K562 (cell line): ENCODE results near the gene STK11. TPM values are rescaled to one million over a fixed set of nuclear protein-coding genes. Genes with fewer than 3 reads are reported as not detected.
A peak's percentile ranks its signal among the peaks of the same experiment; 100 is the strongest.

Experiments used
- CBX1 ChIP-seq: sonication (generic); IDR thresholded peaks from 2 replicates; pipeline ENCODE4 v1.6.1; 2016; ENCODE audit warnings: antibody characterized with exemption, low read depth, mild to moderate bottlenecking
- CGGBP1 ChIP-seq: fragments of 250-450 bp; sonication (Bioruptor Pico); IDR thresholded peaks from 2 replicates; pipeline ENCODE4 v1.9.0; 2021; ENCODE audit warnings: mild to moderate bottlenecking
- CXXC5 ChIP-seq: fragments of 250-450 bp; sonication (Bioruptor Pico); IDR thresholded peaks from 2 replicates; pipeline ENCODE4 v1.8.0; 2022; ENCODE audit warnings: inconsistent platforms, mild to moderate bottlenecking, moderate library complexity
- FIP1L1 ChIP-seq: fragments of 200-400 bp; formaldehyde crosslinking; IDR thresholded peaks from 2 replicates; pipeline ENCODE4 v1.6.1; 2018; ENCODE audit warnings: mild to moderate bottlenecking, low read depth, low read length; ENCODE audit not compliant: poor library complexity, severe bottlenecking
- HDAC6 ChIP-seq: IDR thresholded peaks from 2 replicates; pipeline ENCODE4 v1.6.1; 2012; ENCODE audit warnings: low read depth, mild to moderate bottlenecking, control low read depth, inconsistent platforms, low read length, moderate library complexity
- HNRNPLL ChIP-seq: fragments of 200-400 bp; formaldehyde crosslinking; IDR thresholded peaks from 2 replicates; pipeline ENCODE4 v1.6.1; 2017; ENCODE audit warnings: low read length, low read depth, mild to moderate bottlenecking; ENCODE audit not compliant: poor library complexity, severe bottlenecking
- ID3 ChIP-seq, 2 experiments: fragments of 250-450 bp in 1 of 2; fragments of 450-650 bp in 1 of 2; sonication (Bioruptor Pico) in 1 of 2; IDR thresholded peaks; 2 replicates each; pipeline versions ENCODE4 v1.6.1 to v1.8.0; 2016 to 2021; ENCODE audit warnings: mild to moderate bottlenecking in 2 of 2, moderate library complexity in 2 of 2, missing compliant biosample characterization in 1 of 2, missing genetic modification characterization in 1 of 2
- LCOR ChIP-seq: sonication (generic); formaldehyde crosslinking; IDR thresholded peaks from 2 replicates; pipeline ENCODE4 v1.8.0; 2022; ENCODE audit warnings: mild to moderate bottlenecking, missing genetic modification reagents
- MLX ChIP-seq, 2 experiments: fragments of 450-650 bp in 1 of 2; sonication (generic) in 1 of 2; formaldehyde crosslinking; conservative IDR thresholded peaks; 2 replicates each; pipeline versions ENCODE4 v1.4.0 to v1.8.1; 2020 to 2022; ENCODE audit warnings: mild to moderate bottlenecking in 1 of 2, missing genetic modification reagents in 1 of 2
- PHB2 ChIP-seq: fragments of 450-650 bp; IDR thresholded peaks from 2 replicates; pipeline ENCODE4 v1.6.1; 2017; ENCODE audit warnings: low read depth
- PHF20 ChIP-seq: fragments of 450-650 bp; IDR thresholded peaks from 2 replicates; pipeline ENCODE4 v1.6.1; 2018; ENCODE audit not compliant: partially characterized antibody
- PYGO2 ChIP-seq: fragments of 450-650 bp; IDR thresholded peaks from 2 replicates; pipeline ENCODE4 v1.6.1; 2016; ENCODE audit warnings: mild to moderate bottlenecking, missing genetic modification characterization, moderate library complexity, missing compliant biosample characterization
- RAD51 ChIP-seq: fragments of 450-650 bp; IDR thresholded peaks from 2 replicates; pipeline ENCODE4 v1.7.1; 2016; ENCODE audit warnings: low read depth, mild to moderate bottlenecking, borderline replicate concordance
- RBFOX2 ChIP-seq: fragments of 200-400 bp; formaldehyde crosslinking; IDR thresholded peaks from 2 replicates; pipeline ENCODE4 v1.6.1; 2017; ENCODE audit warnings: low read depth, mild to moderate bottlenecking, low read length, moderate library complexity
- SIN3A ChIP-seq, 2 experiments: fragments of 150-350 bp in 1 of 2; IDR thresholded peaks; 2 replicates each; pipeline ENCODE4 v1.6.1; 2011 to 2016; ENCODE audit warnings: borderline replicate concordance in 2 of 2, low read depth in 2 of 2, low read length in 2 of 2, mild to moderate bottlenecking in 2 of 2, moderate library complexity in 2 of 2; ENCODE audit not compliant: control insufficient read depth in 1 of 2
- SIN3B ChIP-seq: fragments of 450-650 bp; IDR thresholded peaks from 2 replicates; pipeline ENCODE4 v1.6.1; 2017; ENCODE audit warnings: low read depth, mild to moderate bottlenecking, moderate library complexity
- TSHZ1 ChIP-seq: fragments of 250-450 bp; sonication (Bioruptor Pico); IDR thresholded peaks from 2 replicates; pipeline ENCODE4 v1.4.0; 2020; ENCODE audit warnings: mild to moderate bottlenecking, moderate library complexity
- U2AF1 ChIP-seq: fragments of 200-400 bp; formaldehyde crosslinking; optimal IDR thresholded peaks from 2 replicates; pipeline ENCODE3; 2017; ENCODE audit warnings: mild to moderate bottlenecking, low read depth, low read length, moderate library complexity
- ZBTB1 ChIP-seq: sonication (generic); formaldehyde crosslinking; IDR thresholded peaks from 2 replicates; pipeline ENCODE4 v1.8.1; 2023; ENCODE audit warnings: missing genetic modification reagents, low read depth, mild to moderate bottlenecking, borderline replicate concordance
- ZNF165 ChIP-seq: fragments of 250-450 bp; sonication (Bioruptor Pico); IDR thresholded peaks from 2 replicates; pipeline ENCODE4 v1.4.0; 2020; ENCODE audit warnings: borderline replicate concordance
- ZNF175 ChIP-seq: fragments of 200-800 bp; sonication (Bioruptor generic); IDR thresholded peaks from 2 replicates; pipeline ENCODE4 v1.6.1; 2016; ENCODE audit warnings: low read depth, mild to moderate bottlenecking, missing genetic modification characterization, missing compliant biosample characterization
- ZNF584 ChIP-seq: fragments of 200-800 bp; sonication (Bioruptor generic); IDR thresholded peaks from 2 replicates; pipeline ENCODE4 v1.6.1; 2016; ENCODE audit warnings: low read depth, mild to moderate bottlenecking, missing genetic modification characterization, missing compliant biosample characterization
- polyA plus RNA-seq, 8 experiments: library from polyadenylated mRNA; depleted of rRNA in 4 of 8; stranded (reverse) in 5 of 8; unstranded in 3 of 8; fragments of >200 nt; fragmentation: Nextera tagmentation in 2 of 8; fragmentation: Illumina TruSeq in 1 of 8; extraction: Ambion mirVana in 2 of 8; extraction: Trizol in 1 of 8; gene quantifications; 2 replicates each; pipeline versions ENCODE4 v1.2.1 to v1.2.3, GENCODE V29; 2011 to 2014; ENCODE audit warnings: inconsistent platforms in 1 of 8, missing spikeins in 1 of 8
- total RNA-seq, 7 experiments: library from RNA; depleted of rRNA in 6 of 7; stranded (reverse); fragments of >200 nt in 6 of 7; fragmentation: Illumina TruSeq in 2 of 7; extraction: Trizol in 2 of 7; gene quantifications; 2 replicates each; pipeline versions ENCODE4 v1.2.1 to v1.2.3, GENCODE V29; 2011 to 2021; ENCODE audit warnings: low replicate concordance in 1 of 7

The STK11 gene
- total and polyA plus RNA-seq, 9 of the 15 experiments (the other 6 are each of a cell fraction or from before 2014, with no cell fraction given) = 0.15 to 96.5 (median 31.7) TPM

- TF ChIP-seq HDAC6 (no peak), ZNF175 (peak; percentile 11; the same call in 1 of the 2 replicates), U2AF1 (no peak), PHB2 (no peak), PYGO2 (no peak), CBX1 (0 out of 2 replicates have a peak, but pooled peaks have one; percentile 48), ZNF165 (CRISPR knock-in tag) (no peak), HNRNPLL (peak; percentile 50), ZBTB1 (CRISPR knock-in tag) (peak; percentile 51; the same call in 1 of the 2 replicates), ID3 (CRISPR knock-in tag; IDR thresholded peaks at IDR 0.05) (no peak), ID3 (tag; IDR thresholded peaks at IDR 0.05) (peak; percentile 2; the same call in 1 of the 2 replicates), PHF20 (peak; percentile 18), TSHZ1 (no peak), ZNF584 (CRISPR knock-in tag) (no peak), LCOR (CRISPR knock-in tag) (no peak; the same call in 1 of the 2 replicates), SIN3B (peak; percentile 95), SIN3A (IDR thresholded peaks at IDR 0.05; ENCODE audit: borderline replicate concordance in 2 of 2, control insufficient read depth in 1 of 2, low read depth in 2 of 2, low read length in 2 of 2) (peak; percentile 54 to 92; a peak in 2 of 4 replicates), RAD51 (peak; percentile 98), FIP1L1 (peak; percentile 89), MLX (CRISPR knock-in tag; conservative IDR thresholded peaks at IDR 0.05) (no peak; a peak in 1 of 4 replicates), CXXC5 (CRISPR knock-in tag) (peak; percentile 99), CGGBP1 (0 out of 2 replicates have a peak, but pooled peaks have one; percentile 4), RBFOX2 (peak; percentile 81)
Measured at GRCh38 chr19:1275260-1275975, 69.8 kb downstream of the STK11 start, which contains the start of gene FAM174C (continued).
